Measurements from ENCODE around the gene CMAS.
"Not testable (repeated sequence)": the region's sequence is repeated elsewhere in the genome, so short reads cannot be mapped to it uniquely, and the experiment has no call there.

Gene CMAS

DNA sequence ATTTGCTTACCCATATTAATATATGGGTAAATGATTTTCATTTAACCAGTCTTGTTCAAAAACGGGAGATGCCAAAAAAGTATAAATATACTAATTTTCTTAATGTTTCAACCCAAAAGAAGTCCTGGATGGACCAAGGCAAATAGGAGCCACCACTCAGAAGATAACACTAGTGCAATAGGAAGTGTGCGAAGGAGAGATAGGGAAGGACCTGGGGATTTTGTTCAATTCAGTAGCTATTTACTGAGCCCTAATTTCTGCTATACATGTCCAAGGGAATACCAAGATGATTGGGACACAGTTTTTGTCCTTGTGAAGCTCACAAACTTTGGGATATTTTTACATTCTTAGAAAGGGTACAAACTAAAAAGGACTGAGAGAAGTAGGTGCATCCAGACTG, 1.5 kb downstream of the CMAS start:
- no peak for DNase-seq (ENCODE audit: low spot score)

GRCh38 chr12:22048351-22049041, 2.5 kb downstream of the CMAS start:
- DNase-seq (ENCODE audit: low spot score) = no peak

- DNase-seq (ENCODE audit: low spot score) = no peak
Observed at GRCh38 chr12:22050078-22050477, 4.1 kb downstream of the CMAS start.

GRCh38 chr12:22051114-22051698, 5.2 kb downstream of the CMAS start:
- DNase-seq (ENCODE audit: low spot score) = no peak

- DNase-seq (ENCODE audit: low spot score) = not testable (repeated sequence)
Observed at GRCh38 chr12:22052994-22053393, 7.0 kb downstream of the CMAS start.

GRCh38 chr12:22054155-22054554, 8.1 kb downstream of the CMAS start:
- DNase-seq (ENCODE audit: low spot score) = no peak

- no peak for DNase-seq (ENCODE audit: low spot score)
Observed at GRCh38 chr12:22056607-22057006, 10.6 kb downstream of the CMAS start.

- DNase-seq (ENCODE audit: low spot score) = no peak
Observed at GRCh38 chr12:22059976-22060647, 14.1 kb downstream of the CMAS start.

- no peak for DNase-seq (ENCODE audit: low spot score)
Observed at GRCh38 chr12:22064968-22065367, 18.9 kb downstream of the CMAS start.

GRCh38 chr12:22066310-22066709, 20.3 kb downstream of the CMAS start:
- no peak for DNase-seq (ENCODE audit: low spot score)

DNA sequence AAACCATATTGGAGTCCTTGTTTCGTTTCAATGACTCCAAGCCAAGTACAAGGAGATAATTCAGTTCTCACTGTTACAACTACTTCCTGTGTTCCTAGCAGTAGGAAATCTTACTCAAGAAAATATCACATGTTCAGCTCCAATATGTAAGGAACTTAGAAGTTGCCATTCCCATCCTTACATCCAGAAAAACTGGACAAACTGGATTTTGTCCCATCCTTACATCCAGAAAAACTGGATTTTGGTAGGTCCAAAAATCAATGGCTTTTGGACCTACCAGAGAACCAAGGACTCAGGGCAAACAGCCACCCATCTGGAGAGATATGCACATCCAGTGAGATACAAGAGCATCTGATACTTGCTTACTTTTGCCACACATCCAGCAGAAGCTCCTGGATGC, 23.8 kb downstream of the CMAS start:
- no peak for DNase-seq (ENCODE audit: low spot score)

GRCh38 chr12:22082190-22082701, 36.2 kb downstream of the CMAS start:
- no peak for DNase-seq (ENCODE audit: low spot score)

- DNase-seq (ENCODE audit: low spot score) = peak; percentile 25
Observed at GRCh38 chr12:22083167-22083566, 37.1 kb downstream of the CMAS start.

DNA sequence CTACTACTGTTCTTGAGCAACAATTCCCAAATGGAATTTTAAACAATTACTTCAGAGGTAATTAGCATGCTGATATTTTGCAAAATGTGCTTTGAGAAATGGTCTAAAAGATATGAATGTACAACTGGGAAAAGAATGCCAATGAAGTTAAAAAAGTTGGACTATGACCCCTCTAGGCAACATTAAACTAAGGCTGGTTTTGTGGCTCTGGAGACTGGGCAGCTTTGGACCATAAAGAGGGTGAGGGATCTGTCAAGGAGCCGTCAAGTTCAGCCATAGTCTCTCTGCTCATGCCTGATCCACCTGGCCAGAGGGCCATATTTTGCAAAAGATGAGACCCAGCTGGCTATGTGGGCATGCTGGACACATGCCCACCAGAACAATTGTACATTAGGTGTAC, 38.8 kb downstream of the CMAS start:
- DNase-seq (ENCODE audit: low spot score) = no peak

GRCh38 chr12:22088886-22089285, 42.9 kb downstream of the CMAS start:
- no peak for DNase-seq (ENCODE audit: low spot score)

GRCh38 chr12:22089486-22089885, 43.5 kb downstream of the CMAS start:
- DNase-seq (ENCODE audit: low spot score) = no peak

GRCh38 chr12:22099062-22099461, 53.0 kb downstream of the CMAS start:
- not testable (repeated sequence) for DNase-seq (ENCODE audit: low spot score)

DNA sequence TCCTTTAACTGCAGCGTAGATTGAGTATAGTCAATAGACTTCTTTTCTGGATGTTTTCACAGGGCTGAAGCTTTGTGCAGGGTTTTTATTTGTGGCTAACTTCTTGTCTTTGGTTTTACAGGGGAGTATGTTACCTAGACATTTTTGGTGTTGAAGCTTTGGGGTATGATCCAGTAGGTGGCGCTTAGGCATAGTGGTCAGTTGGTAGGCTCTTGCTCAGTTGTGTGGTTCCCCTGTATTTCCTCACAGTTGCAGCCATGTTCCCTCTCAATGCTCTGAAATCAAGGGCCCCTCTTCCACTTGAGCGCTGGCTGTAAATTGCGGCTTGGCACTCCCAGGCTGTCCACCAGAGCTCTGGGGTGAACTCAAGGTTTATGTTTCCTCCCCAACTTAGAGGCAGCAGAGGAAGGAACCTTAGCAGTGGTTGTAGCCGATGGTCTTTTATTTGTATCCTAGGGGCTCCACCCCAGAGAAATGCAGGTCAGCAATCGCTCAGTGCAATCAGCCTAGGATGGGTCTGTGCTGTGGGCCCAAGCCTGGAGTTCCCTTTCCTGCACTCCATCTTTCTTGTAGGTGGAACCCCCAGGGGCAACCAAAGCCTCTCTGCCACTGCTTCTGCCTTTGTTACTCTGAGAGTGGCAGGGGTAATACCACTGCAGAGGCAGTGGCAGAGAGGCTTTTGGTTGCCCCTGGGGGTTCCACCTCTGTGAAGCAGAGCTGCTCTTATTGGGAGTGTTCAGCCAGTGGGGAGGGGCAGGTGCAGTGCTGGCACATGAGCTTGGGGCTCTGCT, 55.1 kb downstream of the CMAS start:
- DNase-seq (ENCODE audit: low spot score) = peak; percentile 50

DNA sequence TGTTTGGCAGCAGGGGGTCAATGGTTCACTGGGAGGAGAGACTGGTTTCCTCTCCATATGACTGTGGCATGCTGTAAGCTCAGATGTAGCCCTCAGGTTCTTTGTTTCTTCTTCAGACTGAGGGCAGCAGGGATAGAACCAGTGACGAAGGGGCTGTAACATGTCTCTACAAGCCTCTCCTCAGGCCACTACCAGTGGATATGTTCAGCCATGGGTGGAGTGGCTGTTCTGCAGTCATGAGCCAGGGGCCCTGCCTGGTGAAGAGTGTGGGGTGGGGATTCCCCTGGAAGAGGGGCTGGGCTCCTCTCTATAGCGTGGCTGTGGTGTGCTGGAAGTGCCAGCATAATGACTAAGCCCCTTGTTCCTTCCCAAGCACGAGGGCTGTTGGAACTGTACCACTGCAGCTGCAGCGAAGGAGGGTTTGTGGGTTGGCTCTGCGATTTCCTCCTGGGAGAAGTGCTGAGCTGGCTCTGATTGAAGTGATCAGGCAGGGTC, 55.8 kb downstream of the CMAS start:
- DNase-seq (ENCODE audit: low spot score) = peak; percentile 6

- no peak for DNase-seq (ENCODE audit: low spot score)
Observed at GRCh38 chr12:22103418-22103817, 57.4 kb downstream of the CMAS start.

- no peak for DNase-seq (ENCODE audit: low spot score)
Observed at GRCh38 chr12:22105542-22105941, 59.5 kb downstream of the CMAS start.

GRCh38 chr12:22110176-22110575, 64.2 kb downstream of the CMAS start:
- peak; percentile 19 for DNase-seq (ENCODE audit: low spot score)

Data from activated CD4-positive, alpha-beta T cell treated with anti-CD3 and anti-CD28 coated beads, Interleukin-2, Interleukin-4, amounts not matched to agents 100 ng/mL and 50 ng/mL, durations not matched to agents 16 hours and 8 hours (primary cell).